HepG2 (cell line): ENCODE measurements around the gene ATG16L2. TPM values are rescaled to one million over a fixed set of nuclear protein-coding genes. Genes with fewer than 3 reads are reported as not detected.

Experiments
- ARNT ChIP-seq: fragments of 450-650 bp; IDR thresholded peaks from 2 replicates; pipeline ENCODE4 v1.6.1; 2017
- DMAP1 ChIP-seq: IDR thresholded peaks from 2 replicates; pipeline ENCODE4 v1.6.1; 2016
- ELF4 ChIP-seq: sonication (generic); formaldehyde crosslinking; IDR thresholded peaks from 2 replicates; pipeline ENCODE4 v1.5.0; 2020; ENCODE audit warnings: missing genetic modification reagents, mild to moderate bottlenecking, moderate library complexity, borderline replicate concordance
- ESRRA ChIP-seq: sonication (generic); formaldehyde crosslinking; IDR thresholded peaks from 2 replicates; pipeline ENCODE4 v1.5.1; 2020; ENCODE audit warnings: mild to moderate bottlenecking, low read depth, missing genetic modification reagents
- MATR3 ChIP-seq: sonication (generic); formaldehyde crosslinking; IDR thresholded peaks from 2 replicates; pipeline ENCODE4 v1.4.0; 2020; ENCODE audit warnings: missing genetic modification reagents
- NCOR1 ChIP-seq: fragments of 200-600 bp; sonication (generic); IDR thresholded peaks from 2 replicates; pipeline ENCODE4 v1.7.0; 2017; ENCODE audit warnings: antibody characterized with exemption, low read length, borderline replicate concordance
- NFATC3 ChIP-seq: sonication (generic); formaldehyde crosslinking; IDR thresholded peaks from 2 replicates; pipeline ENCODE4 v1.5.1; 2020; ENCODE audit warnings: mild to moderate bottlenecking, missing genetic modification reagents
- PTBP1 ChIP-seq: fragments of 200-400 bp; formaldehyde crosslinking; IDR thresholded peaks from 2 replicates; pipeline ENCODE4 v1.6.1; 2018; ENCODE audit warnings: low read length, low read depth; ENCODE audit not compliant: poor library complexity, severe bottlenecking
- RFXAP ChIP-seq: sonication (generic); formaldehyde crosslinking; IDR thresholded peaks from 2 replicates; pipeline ENCODE4 v1.4.0; 2020; ENCODE audit warnings: missing genetic modification reagents, borderline replicate concordance
- ZBTB3 ChIP-seq: sonication (generic); formaldehyde crosslinking; IDR thresholded peaks from 2 replicates; pipeline ENCODE4 v1.4.0; 2020; ENCODE audit warnings: low read depth, mild to moderate bottlenecking, moderate library complexity, missing genetic modification reagents, borderline replicate concordance
- ZFP62 ChIP-seq: sonication (generic); formaldehyde crosslinking; IDR thresholded peaks from 2 replicates; pipeline ENCODE4 v1.4.0; 2020; ENCODE audit warnings: missing genetic modification reagents
- ZNF354B ChIP-seq: sonication (generic); formaldehyde crosslinking; IDR thresholded peaks from 2 replicates; pipeline ENCODE4 v1.8.0; 2022; ENCODE audit warnings: mild to moderate bottlenecking, missing genetic modification reagents
- ZNF577 ChIP-seq: sonication (generic); formaldehyde crosslinking; IDR thresholded peaks from 2 replicates; pipeline ENCODE4 v1.4.0; 2020; ENCODE audit warnings: mild to moderate bottlenecking, low read depth, missing genetic modification reagents, borderline replicate concordance
- ZNF841 ChIP-seq: sonication (generic); formaldehyde crosslinking; IDR thresholded peaks from 2 replicates; pipeline ENCODE4 v1.8.1; 2023; ENCODE audit warnings: missing genetic modification reagents, borderline replicate concordance
- ZNF850 ChIP-seq: sonication (generic); formaldehyde crosslinking; conservative IDR thresholded peaks from 2 replicates; pipeline ENCODE4 v1.9.0; 2021; ENCODE audit warnings: mild to moderate bottlenecking, missing genetic modification reagents
- ZSCAN9 ChIP-seq: IDR thresholded peaks from 2 replicates; pipeline ENCODE4 v1.6.1; 2016; ENCODE audit warnings: borderline replicate concordance
- polyA plus RNA-seq, 8 experiments: library from polyadenylated mRNA; depleted of rRNA in 3 of 8; stranded (reverse) in 7 of 8; unstranded in 1 of 8; fragments of >200 nt; fragmentation: Illumina TruSeq in 4 of 8; extraction: Trizol in 4 of 8; gene quantifications; 2 replicates each; pipeline versions ENCODE4 v1.2.1 to v1.2.3, GENCODE V29; 2011 to 2016; ENCODE audit warnings: low read depth in 4 of 8, missing spikeins in 1 of 8, mixed read lengths in 1 of 8; ENCODE audit not compliant: insufficient read depth in 1 of 8
- total RNA-seq, 5 experiments: library from RNA; depleted of rRNA; stranded (reverse); fragments of >200 nt; fragmentation: Illumina TruSeq; extraction: Trizol; gene quantifications; 2 replicates each; pipeline ENCODE4 v1.2.3, GENCODE V29; 2016; ENCODE audit warnings: low read depth in 1 of 5
- TF ChIP-seq, protein P1 (sequence below): sonication (generic); formaldehyde crosslinking; IDR thresholded peaks from 2 replicates; pipeline ENCODE4 v1.4.0; 2020; ENCODE audit warnings: missing genetic modification reagents
- TF ChIP-seq, protein P2 (sequence below): sonication (generic); formaldehyde crosslinking; conservative IDR thresholded peaks from 2 replicates; pipeline ENCODE4 v1.4.0; 2020; ENCODE audit warnings: missing genetic modification reagents
- TF ChIP-seq, protein P3 (sequence below): sonication (generic); formaldehyde crosslinking; IDR thresholded peaks from 2 replicates; pipeline ENCODE4 v1.9.0; 2022; ENCODE audit warnings: missing genetic modification reagents, mild to moderate bottlenecking, borderline replicate concordance
- TF ChIP-seq, protein P4 (sequence below): sonication (generic); formaldehyde crosslinking; IDR thresholded peaks from 2 replicates; pipeline ENCODE4 v1.5.0; 2020; ENCODE audit warnings: mild to moderate bottlenecking, missing genetic modification reagents, moderate library complexity
- TF ChIP-seq, protein P5 (sequence below), 2 experiments: fragments of 450-650 bp in 1 of 2; sonication (generic) in 1 of 2; formaldehyde crosslinking; IDR thresholded peaks; 2 replicates each; pipeline versions ENCODE4 v1.5.0 to v1.8.0; 2020 to 2022; ENCODE audit warnings: mild to moderate bottlenecking in 1 of 2, missing genetic modification reagents in 1 of 2

ATG16L2 gene
- total and polyA plus RNA-seq, 2 of the 13 experiments (the other 11 are each of a cell fraction or from before 2014, with no cell fraction given): 6.2 to 14.8 TPM

DNA sequence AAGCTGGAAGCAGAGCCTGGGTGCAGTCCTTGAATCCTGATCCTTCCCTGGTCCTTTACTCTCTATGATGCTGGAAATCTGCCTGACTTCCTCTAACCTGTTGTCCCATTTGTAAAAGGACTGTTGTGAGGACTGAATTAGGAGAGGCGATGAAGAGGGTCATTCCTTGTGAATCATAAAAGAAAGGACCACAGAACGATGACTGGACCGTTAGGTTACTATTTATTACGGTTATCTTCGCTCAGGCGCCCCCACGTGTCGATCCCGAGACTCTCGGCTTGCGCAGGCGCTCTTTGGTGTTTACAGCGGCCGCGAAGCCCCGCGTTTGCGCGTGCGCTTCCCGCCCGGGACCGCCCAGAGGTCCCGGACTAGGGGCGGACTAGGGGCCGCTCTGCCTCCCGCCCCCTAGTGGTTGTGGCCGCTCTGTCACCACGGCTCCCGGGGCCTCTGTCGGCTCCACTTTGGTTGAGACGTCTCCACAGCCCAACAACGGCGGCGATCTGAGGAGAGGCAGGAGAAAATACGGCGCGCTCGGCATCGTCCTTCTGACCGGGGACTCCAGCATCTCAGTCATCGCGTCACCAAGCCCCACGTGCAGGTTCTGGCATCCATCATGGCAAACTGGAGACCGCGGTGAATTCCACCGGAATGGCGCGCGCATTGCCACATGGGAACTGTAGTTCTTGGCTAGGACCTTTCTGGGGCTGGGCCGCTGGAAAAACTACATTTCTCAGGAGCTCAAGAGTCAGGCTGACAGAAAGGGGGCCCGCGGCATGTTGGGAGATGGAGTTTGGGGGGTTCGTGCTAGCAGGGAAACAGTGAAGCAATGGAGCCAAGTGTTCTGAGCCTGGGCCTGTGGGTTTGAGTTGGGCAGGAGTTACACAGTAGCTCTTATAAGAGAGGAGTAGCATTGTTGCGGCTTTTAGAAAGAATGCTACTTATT is 20.5 kb upstream of the ATG16L2 start, which contains the start of gene STARD10 (continued):
- TF ChIP-seq, protein P1, sequence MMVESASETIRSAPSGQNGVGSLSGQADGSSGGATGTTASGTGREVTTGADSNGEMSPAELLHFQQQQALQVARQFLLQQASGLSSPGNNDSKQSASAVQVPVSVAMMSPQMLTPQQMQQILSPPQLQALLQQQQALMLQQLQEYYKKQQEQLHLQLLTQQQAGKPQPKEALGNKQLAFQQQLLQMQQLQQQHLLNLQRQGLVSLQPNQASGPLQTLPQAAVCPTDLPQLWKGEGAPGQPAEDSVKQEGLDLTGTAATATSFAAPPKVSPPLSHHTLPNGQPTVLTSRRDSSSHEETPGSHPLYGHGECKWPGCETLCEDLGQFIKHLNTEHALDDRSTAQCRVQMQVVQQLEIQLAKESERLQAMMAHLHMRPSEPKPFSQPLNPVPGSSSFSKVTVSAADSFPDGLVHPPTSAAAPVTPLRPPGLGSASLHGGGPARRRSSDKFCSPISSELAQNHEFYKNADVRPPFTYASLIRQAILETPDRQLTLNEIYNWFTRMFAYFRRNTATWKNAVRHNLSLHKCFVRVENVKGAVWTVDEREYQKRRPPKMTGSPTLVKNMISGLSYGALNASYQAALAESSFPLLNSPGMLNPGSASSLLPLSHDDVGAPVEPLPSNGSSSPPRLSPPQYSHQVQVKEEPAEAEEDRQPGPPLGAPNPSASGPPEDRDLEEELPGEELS (CRISPR knock-in tag): peak; percentile 53
- TF ChIP-seq ZNF850 (CRISPR knock-in tag) (no peak), ZFP62 (CRISPR knock-in tag) (no peak), ZBTB3 (CRISPR knock-in tag) (no peak), ELF4 (CRISPR knock-in tag) (no peak; the same call in 1 of the 2 replicates), ZSCAN9 (no peak; the same call in 1 of the 2 replicates), ZNF577 (CRISPR knock-in tag) (no peak), DMAP1 (CRISPR knock-in tag) (peak; percentile 50; the same call in 1 of the 2 replicates), ARNT (no peak), RFXAP (0 out of 2 replicates have a peak, but pooled peaks have one; percentile 37), PTBP1 (no peak), MATR3 (CRISPR knock-in tag) (no peak), ESRRA (0 out of 2 replicates have a peak, but pooled peaks have one; percentile 13), NCOR1 (no peak), ZNF354B (CRISPR knock-in tag) (no peak), NFATC3 (0 out of 2 replicates have a peak, but pooled peaks have one; percentile 45), ZNF841 (no peak)
- TF ChIP-seq, protein P2, sequence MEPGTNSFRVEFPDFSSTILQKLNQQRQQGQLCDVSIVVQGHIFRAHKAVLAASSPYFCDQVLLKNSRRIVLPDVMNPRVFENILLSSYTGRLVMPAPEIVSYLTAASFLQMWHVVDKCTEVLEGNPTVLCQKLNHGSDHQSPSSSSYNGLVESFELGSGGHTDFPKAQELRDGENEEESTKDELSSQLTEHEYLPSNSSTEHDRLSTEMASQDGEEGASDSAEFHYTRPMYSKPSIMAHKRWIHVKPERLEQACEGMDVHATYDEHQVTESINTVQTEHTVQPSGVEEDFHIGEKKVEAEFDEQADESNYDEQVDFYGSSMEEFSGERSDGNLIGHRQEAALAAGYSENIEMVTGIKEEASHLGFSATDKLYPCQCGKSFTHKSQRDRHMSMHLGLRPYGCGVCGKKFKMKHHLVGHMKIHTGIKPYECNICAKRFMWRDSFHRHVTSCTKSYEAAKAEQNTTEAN (CRISPR knock-in tag): no peak
- TF ChIP-seq, protein P3, sequence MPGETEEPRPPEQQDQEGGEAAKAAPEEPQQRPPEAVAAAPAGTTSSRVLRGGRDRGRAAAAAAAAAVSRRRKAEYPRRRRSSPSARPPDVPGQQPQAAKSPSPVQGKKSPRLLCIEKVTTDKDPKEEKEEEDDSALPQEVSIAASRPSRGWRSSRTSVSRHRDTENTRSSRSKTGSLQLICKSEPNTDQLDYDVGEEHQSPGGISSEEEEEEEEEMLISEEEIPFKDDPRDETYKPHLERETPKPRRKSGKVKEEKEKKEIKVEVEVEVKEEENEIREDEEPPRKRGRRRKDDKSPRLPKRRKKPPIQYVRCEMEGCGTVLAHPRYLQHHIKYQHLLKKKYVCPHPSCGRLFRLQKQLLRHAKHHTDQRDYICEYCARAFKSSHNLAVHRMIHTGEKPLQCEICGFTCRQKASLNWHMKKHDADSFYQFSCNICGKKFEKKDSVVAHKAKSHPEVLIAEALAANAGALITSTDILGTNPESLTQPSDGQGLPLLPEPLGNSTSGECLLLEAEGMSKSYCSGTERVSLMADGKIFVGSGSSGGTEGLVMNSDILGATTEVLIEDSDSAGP (CRISPR knock-in tag): peak; percentile 93; the same call in 1 of the 2 replicates
- TF ChIP-seq, protein P4, sequence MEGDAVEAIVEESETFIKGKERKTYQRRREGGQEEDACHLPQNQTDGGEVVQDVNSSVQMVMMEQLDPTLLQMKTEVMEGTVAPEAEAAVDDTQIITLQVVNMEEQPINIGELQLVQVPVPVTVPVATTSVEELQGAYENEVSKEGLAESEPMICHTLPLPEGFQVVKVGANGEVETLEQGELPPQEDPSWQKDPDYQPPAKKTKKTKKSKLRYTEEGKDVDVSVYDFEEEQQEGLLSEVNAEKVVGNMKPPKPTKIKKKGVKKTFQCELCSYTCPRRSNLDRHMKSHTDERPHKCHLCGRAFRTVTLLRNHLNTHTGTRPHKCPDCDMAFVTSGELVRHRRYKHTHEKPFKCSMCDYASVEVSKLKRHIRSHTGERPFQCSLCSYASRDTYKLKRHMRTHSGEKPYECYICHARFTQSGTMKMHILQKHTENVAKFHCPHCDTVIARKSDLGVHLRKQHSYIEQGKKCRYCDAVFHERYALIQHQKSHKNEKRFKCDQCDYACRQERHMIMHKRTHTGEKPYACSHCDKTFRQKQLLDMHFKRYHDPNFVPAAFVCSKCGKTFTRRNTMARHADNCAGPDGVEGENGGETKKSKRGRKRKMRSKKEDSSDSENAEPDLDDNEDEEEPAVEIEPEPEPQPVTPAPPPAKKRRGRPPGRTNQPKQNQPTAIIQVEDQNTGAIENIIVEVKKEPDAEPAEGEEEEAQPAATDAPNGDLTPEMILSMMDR (CRISPR knock-in tag): peak; percentile 95
- TF ChIP-seq, protein P5, sequence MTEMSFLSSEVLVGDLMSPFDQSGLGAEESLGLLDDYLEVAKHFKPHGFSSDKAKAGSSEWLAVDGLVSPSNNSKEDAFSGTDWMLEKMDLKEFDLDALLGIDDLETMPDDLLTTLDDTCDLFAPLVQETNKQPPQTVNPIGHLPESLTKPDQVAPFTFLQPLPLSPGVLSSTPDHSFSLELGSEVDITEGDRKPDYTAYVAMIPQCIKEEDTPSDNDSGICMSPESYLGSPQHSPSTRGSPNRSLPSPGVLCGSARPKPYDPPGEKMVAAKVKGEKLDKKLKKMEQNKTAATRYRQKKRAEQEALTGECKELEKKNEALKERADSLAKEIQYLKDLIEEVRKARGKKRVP (CRISPR knock-in tag; IDR thresholded peaks at IDR 0.05): no peak; a peak in 1 of 4 replicates
